G401 (cell line): ENCODE measurements around the gene MYL1. TPM values are rescaled to one million over a fixed set of nuclear protein-coding genes. Genes with fewer than 3 reads are reported as not detected.

Experiments used
- DNase-seq: peaks from one replicate; pipeline ENCODE4 v3.0.0-alpha.2; 2015; ENCODE audit warnings: low spot score
- in situ Hi-C: cut with HindIII; loops from 2 replicates; pipeline ENCODE4 v1.10.0; 2016; ENCODE audit warnings: low sequenced_read_pairs, mixed read lengths
- total RNA-seq: library from RNA; depleted of rRNA; stranded (reverse); fragments of >200 nt; shearing (Covaris generic); gene quantifications from 2 replicates; pipeline ENCODE4 v1.2.3, GENCODE V29; 2014; rRNA removed

The MYL1 gene
- total RNA-seq: not detected in 2 replicates

DNA sequence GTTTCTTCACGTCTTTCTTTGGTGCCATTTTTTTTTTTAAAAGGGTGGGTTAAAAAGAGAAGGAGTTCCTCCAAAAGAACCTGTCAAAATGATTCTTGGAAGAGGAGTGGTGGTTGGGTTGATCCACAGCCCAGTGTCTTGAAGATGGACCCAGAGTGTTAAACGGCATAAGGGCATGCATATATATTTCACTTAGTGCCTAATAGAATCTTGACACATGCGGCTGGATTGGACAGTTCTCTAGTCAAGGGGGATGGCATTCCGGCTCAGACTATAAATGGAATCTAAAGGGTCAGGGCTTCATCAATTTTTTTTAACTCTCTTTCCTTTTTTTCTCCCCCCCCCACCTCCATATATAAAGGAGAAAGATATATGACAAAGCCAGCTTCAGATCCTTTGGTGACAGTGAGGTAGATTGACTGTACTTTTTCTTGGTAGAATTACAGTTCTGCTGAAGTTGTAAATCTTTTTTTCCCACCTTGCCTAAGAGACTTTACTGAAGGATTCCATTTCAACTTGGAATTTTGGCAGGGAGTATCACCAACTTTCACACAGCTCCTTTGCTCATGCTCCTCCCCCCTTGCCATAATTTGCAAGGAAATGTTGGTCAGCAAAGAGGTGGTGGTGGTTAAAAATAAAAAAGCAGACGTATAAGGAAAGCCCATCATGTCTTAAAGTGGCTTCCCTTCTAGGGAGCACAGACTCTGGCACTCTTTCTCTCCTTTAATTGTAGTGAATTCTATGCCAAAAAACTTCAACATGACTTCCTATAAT, at the start of gene MYL1:
Gene MYL1, minus strand, starts transcription at position 160 of the 774 bp plus-strand sequence. Its CDS starts 132 bp downstream, at position 28.
- in situ Hi-C loops: no loop called here
- DNase-seq: no peak

DNA sequence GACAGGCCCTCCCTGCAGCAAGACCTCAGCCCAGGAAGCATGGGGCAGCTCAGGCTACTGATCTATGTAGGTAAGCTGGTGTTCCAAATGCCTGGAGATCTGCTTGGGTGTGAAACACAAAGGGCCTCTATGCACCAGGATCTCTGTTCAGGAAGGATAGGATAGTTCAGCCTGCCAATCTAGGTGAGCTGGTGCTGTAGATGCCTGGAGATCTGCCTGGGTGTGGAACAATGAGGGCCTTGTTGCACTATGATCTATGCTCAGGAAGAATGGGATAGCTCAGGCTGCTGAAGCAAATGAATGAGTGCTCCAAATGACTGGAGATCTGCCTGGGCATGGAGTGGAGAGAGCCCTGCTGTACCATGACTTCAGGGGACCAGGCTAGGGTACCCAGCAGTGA, 48.9 kb upstream of the MYL1 start:
- in situ Hi-C loops: no loop called here
- no peak for DNase-seq

- in situ Hi-C loops: no loop called here
- DNase-seq: no peak
These were observed 48.3 kb upstream of the MYL1 start for GRCh38 chr2:210363261-210363660.

DNA sequence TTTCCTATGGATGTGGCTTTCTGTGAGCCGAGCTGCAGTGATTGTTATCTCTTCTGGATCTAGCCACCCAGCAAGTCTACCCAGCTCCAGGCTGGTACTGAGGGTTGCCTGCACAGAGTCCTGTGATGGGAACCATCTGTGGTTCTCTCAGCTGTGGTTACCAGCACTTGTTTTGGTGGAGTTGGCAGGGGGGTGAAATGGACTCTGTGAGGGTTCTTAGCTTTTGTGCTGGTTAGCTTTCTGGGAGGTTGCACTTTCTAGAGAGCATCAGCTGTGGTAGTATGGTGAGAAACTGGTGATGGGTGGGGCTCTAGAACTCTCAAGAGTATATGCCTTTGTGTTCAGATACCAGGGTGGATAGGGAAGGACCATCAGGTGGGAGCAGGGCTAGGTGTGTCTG, 45.4 kb upstream of the MYL1 start:
- in situ Hi-C loops: no loop called here
- DNase-seq: no peak

DNA sequence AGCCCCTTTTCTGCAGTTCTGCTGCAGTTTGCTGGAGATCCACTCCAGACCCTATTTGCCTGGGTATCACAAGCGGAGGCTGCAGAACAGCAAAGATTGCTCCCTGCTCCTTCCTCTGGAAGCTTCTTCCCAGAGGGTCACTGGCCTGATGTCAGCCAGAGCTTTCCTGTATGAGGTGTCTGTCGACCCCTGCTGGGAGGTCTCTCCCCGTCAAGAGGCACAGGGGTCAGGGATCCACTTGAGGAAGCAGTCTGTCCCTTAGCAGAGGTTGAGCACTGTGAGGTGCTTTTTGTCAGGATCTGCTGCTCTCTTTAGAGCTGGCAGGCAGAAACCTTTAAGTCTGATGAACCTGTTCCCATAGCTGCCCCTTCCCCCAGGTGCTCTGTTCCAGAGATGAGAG, 42.0 kb upstream of the MYL1 start:
- in situ Hi-C loops: no loop called here
- DNase-seq: no peak

DNA sequence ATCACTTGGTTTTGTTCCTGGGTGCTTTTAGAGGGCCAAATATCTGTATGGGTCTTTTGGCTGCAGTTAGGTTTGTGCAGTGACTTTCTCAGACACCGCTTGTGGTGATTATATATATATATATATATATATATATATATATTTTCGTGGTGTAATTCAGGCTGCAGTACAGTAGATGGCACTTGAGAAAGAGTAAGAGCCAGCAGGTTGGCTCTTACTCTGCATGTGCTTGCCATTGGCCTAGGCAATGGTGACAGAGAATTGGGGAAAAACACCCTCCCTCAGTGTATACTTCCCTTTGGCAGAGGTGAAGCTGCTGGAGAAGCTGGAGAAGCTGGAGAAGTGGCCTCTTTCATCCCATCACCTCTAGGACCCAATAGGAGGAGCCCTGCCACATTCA, 22.2 kb upstream of the MYL1 start:
- no peak for DNase-seq
- in situ Hi-C loops: no loop called here

DNA sequence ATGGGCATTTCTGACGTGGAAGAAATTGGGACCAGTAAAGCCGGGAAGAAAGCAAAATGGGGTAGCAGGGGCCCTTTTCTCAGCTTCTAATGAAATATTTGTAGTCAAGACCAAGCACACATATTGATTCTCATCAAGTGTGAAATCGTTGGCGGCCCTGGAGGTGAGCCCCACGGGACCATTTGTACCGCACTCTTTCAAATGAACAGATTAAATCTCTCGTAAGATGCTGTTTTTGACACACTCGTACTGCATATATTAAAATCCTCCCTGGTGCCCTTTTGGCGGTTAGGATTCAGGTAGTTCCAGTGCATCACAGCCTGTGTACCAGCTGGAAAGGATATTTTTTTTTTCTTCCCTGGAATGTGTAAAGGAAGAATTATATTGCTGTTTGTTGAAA, 9.9 kb upstream of the MYL1 start:
- in situ Hi-C loops: no loop called here
- no peak for DNase-seq

DNA sequence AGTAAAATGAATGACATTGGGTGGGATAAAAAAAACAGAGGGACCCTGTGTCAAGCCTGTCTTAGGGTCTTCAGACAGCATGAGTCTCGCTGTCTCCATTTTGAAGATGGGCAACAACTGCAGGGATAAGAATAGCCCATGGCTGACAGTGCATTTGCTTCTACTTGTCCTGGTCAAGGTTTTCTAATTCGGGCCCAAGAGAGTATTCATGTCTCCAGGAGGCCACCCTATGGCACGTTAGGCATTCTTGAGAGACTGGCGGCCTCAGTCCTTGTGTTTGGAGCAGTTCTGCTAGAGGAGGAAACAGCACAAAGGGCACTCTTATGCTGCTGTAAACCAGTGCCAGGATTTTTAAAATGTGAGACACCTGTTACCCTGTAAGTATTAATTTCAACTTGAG, 9.5 kb upstream of the MYL1 start:
- DNase-seq: no peak
- in situ Hi-C loops: no loop called here

GRCh38 chr2:210323003-210323402, 8.0 kb upstream of the MYL1 start:
- no peak for DNase-seq
- in situ Hi-C loops: no loop called here

- in situ Hi-C loops: no loop called here
- DNase-seq: no peak
These were observed 3.9 kb upstream of the MYL1 start for GRCh38 chr2:210318891-210319290.

GRCh38 chr2:210318486-210318885, 3.5 kb upstream of the MYL1 start:
- in situ Hi-C loops: no loop called here

DNA sequence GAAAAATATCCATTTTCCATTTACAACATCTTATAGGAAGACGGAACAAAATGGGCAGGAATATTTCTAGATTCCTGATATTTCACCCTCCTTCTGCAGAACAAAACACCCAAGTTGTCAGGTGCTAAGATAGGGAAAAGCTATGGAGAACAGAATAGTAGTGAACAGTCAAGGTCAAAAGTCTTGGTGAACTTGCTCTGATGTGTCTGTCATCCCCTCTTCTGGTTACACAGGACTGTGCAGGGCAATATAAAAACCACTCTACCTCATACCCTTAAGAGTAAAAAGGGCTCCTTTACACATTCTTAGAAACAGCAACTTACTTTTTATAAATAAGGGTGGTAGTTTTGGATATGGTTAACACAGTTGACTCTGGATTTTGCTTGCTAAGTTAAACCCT, 4.4 kb downstream of the MYL1 start:
- no peak for DNase-seq
- in situ Hi-C loops: no loop called here

More at GRCh38 chr2:210318486-210318885, 3.5 kb upstream of the MYL1 start:
- no peak for DNase-seq

GRCh38 chr2:210309548-210310233, 5.3 kb downstream of the MYL1 start:
- in situ Hi-C loops: no loop called here
- no peak for DNase-seq

- in situ Hi-C loops: no loop called here
- no peak for DNase-seq
These were observed 11.5 kb downstream of the MYL1 start for GRCh38 chr2:210303498-210303897.

DNA sequence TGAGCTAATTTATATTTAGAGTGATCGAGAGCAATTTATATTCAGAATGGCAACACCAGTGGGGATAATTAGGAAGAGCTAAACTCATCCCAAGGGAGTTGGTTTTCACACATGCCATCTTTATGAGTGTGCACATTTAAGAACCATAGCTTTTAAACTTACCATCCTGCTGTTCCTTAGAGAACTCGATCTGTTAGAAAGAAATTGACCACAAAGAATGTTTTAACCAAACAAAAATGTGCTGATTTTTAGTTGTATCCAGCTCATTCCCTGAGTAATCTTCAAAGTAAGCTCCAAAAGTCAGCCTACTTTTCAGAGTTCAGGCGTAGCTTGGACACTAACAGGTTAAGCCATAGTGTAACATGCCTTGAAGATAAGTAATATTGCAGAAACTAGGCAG, 12.6 kb downstream of the MYL1 start:
- in situ Hi-C loops: no loop called here
- no peak for DNase-seq

- in situ Hi-C loops: no loop called here
These were observed 15.1 kb downstream of the MYL1 start for GRCh38 chr2:210299866-210300373.

DNA sequence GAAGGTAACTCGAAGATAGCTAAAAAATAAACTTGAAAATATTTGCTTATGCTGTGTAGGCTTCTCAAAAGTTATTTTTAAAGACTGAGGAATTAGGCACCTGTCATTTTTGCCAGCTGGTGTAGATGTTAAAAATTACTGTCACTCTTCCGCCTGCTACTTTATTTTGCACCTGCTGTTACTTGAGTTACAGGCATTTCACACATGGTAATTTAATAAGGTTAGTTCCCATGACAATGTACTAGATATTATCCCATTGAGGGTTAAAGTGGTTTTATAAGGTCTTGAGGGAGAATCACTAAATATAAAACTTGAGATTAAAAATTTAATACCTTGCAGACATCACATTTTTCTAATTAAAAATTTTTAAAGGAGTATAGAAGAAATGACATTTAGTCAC, 26.6 kb downstream of the MYL1 start:
- DNase-seq: no peak
- in situ Hi-C loops: no loop called here

More at GRCh38 chr2:210299866-210300373, 15.1 kb downstream of the MYL1 start:
- peak; percentile 29 for DNase-seq

DNA sequence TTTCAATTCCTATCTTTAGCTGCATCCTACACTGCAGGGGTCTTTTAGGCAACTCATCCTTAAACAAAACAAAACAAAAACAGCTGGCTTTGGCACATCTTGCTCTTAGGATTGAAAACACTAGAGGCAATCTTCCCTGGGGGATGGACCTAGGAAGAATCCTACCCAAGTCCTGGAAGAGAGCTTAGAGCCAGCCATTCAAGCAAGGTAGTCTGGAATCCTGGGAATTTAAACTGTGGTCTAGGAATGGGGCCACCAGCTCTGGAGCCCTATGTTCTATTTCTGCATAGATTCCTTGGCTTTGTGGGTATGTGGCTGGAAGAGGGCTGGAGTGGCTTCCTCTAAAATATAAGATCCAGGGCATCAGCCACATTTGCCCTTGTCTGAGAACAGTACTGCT, 27.7 kb downstream of the MYL1 start:
- no peak for DNase-seq
- in situ Hi-C loops: no loop called here

DNA sequence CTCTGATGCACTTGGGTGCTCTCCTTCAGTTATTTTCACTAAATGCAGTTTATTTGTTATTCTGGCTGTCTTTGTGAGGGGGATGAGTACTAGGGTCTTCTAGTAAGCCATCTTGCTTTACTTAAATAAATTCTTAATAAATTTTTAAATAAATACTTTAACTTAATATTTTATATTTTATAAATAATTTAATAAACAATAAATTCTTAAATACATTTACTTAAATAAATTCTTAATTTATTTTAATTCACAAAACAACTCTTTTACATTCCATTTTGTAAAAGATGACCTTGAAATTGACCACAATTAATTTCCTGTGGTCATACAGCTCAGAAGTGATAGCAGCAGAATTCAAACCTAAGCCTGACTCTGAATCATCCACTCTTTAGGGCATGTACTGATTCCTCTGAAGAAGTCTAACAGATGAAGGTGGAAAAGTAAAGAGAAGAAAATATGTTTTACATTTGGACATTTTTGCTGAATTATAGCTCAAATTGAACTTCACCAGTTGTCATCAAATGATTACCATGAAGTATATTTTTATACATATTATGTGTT, 28.8 kb downstream of the MYL1 start:
- in situ Hi-C loops: no loop called here
- no peak for DNase-seq

- in situ Hi-C loops: no loop called here
- no peak for DNase-seq
These were observed 37.8 kb downstream of the MYL1 start for GRCh38 chr2:210277133-210277532.
